Kasumi-1 (cell line): Measurements from ENCODE around the gene SFPQ.
"Not testable (repeated sequence)": the region's sequence is repeated elsewhere in the genome, so short reads cannot be mapped to it uniquely, and the experiment has no call there.

Source experiments
- DNase-seq, 2 experiments: peaks; one replicate each; lab custom pipeline; 2025; lab: John Stamatoyannopoulos, UW

The SFPQ gene

GRCh38 chr1:35188578-35189392 is 4.2 kb downstream of the SFPQ start:
- DNase-seq: no peak

- no peak for DNase-seq
These were observed 5.1 kb downstream of the SFPQ start for GRCh38 chr1:35187816-35188342.

- no peak for DNase-seq
These were observed 6.7 kb downstream of the SFPQ start for GRCh38 chr1:35186239-35186638.

DNA sequence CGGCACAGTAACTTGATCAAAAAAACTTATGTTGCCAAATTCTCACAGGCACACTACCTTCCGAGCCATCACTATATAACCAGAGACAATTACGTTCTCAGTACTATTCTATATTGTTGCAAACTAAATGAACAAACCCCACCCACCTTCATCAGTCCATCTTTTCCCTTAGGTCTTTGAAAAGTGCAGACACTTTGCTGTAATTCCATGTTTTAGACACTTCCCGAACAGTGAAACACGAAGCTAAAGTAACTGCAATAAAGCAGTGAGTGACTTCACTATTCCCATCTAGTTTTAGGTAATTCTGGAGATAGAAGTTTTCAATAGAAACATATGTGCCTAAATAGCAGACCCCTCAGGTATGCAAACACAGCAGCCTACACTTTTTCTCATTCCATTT is 7.7 kb downstream of the SFPQ start:
- no peak for DNase-seq

DNA sequence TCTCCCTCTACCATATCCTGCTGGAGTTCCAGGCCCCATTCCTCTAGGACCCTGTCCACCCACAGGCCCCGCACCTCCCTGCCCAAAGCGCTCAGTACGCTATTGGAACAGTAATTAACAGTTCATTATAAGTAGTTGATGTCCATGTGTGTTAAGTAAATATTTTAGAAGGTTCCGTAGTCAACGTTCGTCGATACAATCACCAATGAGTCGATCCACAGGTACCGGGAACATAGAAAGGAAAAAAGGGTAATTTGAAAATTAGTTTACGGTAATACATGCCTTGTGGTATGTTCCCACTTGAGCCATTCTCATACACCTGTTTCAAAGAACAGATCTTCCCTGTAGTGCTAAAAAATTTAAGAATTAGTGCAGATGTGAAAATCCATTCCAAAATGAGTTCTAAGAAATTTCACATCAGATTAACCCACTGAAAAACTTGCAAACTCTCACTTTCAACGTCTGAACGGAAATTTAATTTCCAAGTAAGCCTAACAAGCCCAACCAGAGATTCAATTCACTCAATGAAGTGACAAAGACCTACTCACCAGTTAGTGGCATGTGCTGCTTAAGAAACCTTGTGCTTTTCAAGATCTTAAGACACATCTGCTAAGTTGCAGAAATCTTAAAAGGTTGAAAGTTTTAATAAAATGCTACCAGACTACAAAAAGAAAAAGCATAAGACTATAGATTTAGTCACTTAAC is 8.3 kb downstream of the SFPQ start:
- DNase-seq: no peak

GRCh38 chr1:35181790-35182455 is 11.0 kb downstream of the SFPQ start:
- no peak for DNase-seq

- DNase-seq: no peak
These were observed 12.1 kb downstream of the SFPQ start for GRCh38 chr1:35180776-35181374.

DNA sequence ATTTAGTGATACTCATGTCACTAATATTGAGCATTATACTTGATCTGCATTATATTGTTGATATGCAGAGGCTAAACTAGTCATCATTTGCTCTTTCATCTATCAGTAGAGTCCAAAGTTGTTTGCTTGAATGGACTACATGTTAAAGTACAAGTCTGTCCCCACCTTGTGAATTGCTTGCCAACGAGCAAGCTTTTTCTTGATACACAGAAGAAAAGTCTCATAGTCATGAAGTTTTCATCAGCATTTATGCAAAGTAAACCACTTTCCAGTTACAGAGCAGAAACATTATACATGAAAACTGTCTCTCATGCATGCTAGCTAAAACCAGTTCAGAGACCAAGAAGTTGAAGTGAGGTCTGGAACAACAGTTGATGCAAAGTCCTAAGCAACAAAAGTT is 13.0 kb downstream of the SFPQ start:
- DNase-seq: no peak

DNA sequence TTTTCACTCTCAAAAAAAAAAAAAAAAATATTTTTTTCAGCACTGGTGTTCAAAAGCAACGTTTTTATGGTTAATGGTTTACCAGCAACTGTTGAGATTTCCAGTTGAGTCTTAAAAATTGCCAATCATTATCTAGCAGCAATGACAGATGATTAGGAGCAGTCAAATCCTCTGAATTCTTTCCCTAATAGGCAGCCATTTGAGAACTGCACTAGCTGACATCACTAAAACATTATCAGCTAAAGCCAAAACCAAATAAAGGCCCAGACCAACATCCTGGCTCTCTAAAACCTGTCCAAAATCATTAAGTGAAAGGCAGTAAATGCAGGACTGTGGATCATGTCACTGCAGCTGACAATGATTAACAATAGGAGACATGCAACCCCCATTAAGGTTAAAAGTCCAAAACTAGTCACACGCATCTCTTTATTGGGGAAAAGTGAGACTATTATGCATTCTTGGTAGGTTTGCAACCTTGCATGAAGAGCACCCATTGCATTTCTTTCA is 14.0 kb downstream of the SFPQ start:
- DNase-seq: no peak

GRCh38 chr1:35178295-35178695 is 14.7 kb downstream of the SFPQ start:
- no peak for DNase-seq

DNA sequence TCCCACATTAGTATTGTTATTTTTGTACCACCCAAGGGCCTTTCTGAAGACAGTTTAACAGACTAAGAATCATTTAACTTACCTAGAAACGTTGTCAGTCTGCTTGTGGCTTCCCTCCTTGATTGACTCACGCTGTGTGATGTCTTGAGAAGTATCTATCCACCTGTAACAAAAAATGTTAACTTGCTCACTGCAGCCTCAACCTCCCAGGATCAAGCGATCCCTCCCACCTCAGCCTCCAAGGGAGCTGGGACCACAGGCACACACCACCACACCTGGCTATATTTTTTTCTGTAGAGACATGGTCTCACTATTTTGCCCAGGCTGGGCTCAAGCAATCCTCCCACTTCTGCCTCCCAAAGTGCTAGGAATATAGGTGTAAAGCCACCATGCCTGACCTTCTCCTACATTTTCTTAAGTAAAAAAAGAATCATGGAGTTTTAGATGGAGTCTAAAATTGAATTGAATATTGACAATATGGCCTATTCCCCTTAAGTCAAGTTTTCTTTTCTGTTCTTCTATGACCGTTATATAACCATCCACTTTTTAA is 15.6 kb downstream of the SFPQ start:
- DNase-seq: no peak

- no peak for DNase-seq
These were observed 17.3 kb downstream of the SFPQ start for GRCh38 chr1:35175602-35176001.

DNA sequence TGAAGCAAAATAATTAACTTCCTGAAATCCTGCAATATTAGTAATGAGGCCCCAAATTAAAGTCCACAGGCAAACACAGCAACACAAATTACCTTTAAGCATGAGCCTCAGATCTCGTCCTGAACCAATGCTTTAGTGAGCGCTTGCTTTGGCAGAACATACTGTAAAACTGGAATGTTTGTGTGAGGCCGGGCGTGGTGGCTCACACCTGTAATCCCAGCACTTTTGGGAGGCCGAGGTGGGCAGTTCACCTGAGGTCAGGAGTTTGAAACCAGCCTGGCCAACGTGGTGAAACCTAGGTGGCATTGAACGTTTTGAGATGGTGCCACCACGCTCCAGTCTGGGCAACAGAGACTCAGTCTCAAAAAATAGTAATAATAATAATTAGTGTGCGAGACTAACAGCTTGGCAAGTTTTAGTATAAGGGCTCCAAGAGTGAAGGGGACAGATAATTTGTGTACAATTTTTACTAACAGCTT is 17.8 kb downstream of the SFPQ start:
- DNase-seq: no peak

DNA sequence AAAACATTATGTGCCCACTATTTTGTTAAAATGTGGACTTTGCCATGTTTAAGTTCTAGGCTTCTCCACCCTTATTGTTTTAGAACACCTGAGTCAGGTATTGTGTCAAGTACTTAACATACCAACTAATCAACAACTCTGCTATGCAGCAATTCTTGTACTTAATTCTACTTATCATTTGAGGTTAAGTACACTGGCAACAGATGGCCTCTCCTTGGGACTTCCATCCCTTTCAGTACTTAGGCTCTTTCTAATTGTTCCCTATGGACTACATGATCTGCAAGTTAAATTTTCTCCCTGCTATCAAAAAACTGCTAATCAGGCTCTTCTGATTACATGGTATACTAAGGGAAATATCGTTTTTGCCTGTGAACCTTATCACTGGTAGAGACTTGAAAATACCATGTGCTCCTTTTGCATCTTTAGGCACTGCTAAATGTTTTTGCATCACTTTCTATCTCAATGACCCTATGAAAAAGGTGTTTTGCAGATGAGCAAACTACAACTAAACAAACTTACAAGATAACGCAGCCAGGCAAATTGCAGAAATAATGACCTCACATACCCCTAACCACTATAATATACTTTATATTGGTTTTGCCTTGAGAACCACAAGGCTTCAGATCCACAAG is 18.9 kb downstream of the SFPQ start:
- no peak for DNase-seq

GRCh38 chr1:35173491-35173890 is 19.5 kb downstream of the SFPQ start:
- no peak for DNase-seq

DNA sequence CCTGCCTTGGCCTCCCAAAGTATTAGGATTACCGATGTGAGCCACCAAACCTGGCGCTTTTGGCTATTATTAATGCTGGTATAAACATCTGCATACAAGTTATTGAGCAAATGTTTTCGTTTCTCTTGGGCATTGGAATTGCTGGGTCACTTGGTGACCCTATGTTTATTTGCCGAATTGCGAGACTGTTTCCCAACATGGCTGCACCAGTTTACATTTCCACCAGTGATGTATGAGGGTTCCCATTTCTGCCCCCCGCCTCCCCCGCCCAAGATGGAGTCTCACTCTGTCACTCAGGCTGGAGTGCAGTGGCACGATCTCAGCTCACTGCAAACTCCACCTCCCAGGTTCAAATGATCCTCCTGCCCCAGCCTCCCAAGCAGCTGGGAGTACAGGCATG is 20.9 kb downstream of the SFPQ start:
- no peak for DNase-seq

GRCh38 chr1:35171579-35171978 is 21.4 kb downstream of the SFPQ start:
- no peak for DNase-seq

DNA sequence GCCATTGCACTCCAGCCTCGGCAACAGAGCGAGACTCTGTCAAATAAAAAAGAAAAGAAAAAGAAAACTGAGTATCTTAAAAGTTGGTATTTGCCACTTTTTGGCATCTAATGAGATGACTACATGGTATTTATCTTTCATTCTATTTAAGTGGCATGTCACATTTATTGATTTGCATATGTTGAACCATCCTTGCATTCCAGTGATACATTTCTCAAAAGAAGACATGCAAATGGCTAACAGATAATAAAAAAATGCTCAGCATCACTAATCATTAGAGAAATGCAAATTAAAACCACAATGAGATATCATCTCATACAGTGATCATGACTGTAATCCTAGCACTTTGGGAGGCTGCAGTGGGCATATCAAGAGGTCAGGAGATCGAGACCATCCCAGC is 28.1 kb downstream of the SFPQ start:
- no peak for DNase-seq

DNA sequence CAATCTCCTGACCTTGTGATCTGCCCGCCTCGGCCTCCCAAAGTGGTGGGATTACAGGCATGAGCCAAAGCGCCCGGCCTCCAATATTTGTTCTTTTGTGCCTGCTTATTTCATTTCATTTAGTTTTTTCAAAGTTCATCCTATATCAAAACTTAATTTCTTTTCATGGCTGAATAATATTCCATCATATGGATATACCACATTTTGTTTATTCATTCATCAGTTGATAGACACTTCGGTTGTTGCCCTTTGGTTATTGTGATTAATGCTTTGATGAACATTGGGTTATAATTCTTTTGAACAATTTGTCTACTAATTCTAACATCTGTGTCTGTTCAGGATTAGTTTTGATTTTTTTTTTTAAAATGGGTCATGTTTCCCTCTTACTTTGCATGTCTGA is 41.7 kb downstream of the SFPQ start:
- no peak for DNase-seq

DNA sequence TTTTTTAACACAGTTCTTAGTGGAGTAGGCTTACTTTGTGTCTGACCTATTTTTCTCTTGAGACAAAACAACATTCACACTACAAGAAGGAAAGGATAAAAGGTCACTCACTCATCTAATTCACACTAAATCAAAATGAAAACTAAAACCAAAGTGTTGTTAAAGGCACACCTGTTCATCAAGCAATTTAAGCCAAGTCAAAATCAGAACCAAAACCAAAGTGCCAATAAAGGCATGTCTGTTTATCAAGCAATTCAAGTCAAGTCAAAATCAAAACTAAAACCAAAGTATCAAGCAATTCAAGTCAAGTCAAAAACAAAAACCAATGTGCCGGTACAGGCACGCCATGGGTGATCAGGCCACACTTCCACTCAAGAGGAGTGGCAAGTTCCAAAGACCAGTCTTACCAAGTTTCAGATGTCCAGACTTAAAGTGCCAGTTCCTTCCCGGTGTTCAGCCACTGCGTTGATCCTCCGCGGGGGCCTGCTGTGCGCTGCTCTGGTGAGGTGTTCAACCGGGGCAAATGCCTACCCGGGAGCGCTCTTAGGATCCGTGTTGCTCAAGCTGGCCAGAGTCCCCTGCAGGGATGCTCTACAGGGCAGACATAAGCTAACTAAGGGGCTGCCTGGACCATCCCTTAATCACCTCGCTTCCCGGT is 46.9 kb downstream of the SFPQ start:
- not testable (repeated sequence) for DNase-seq
